GM23338 (cell line): ENCODE measurements around the gene GSG1L. TPM values are rescaled to one million over a fixed set of nuclear protein-coding genes. Genes with fewer than 3 reads are reported as not detected.

Experiments
- ATAC-seq: fragments of 200-7000 bp; cut with Tn5 transposase; 3 replicates; pipeline ENCODE4 v1.9.1; 2020
- DNase-seq: peaks from one replicate; pipeline ENCODE4 v3.0.0-alpha.2; 2015; ENCODE audit warnings: low spot score
- H2AFZ ChIP-seq: fragments of 200-600 bp; sonication (generic); 2 replicates; pipeline ENCODE4 v1.8.0; 2016; ENCODE audit warnings: antibody characterized with exemption, mild to moderate bottlenecking, moderate library complexity
- H3F3A ChIP-seq: fragments of 200-600 bp; sonication (generic); replicated peaks from 2 replicates; pipeline ENCODE4 v1.8.0; 2017; ENCODE audit warnings: antibody characterized with exemption, mixed run types, low read depth
- H3K27ac ChIP-seq: fragments of 200-600 bp; sonication (generic); 2 replicates; pipeline ENCODE4 v1.6.1; 2016; ENCODE audit warnings: low read depth
- H3K27me3 ChIP-seq: fragments of 200-600 bp; sonication (generic); 2 replicates; pipeline ENCODE4 v1.8.0; 2016; ENCODE audit warnings: mild to moderate bottlenecking, mixed run types, moderate library complexity; ENCODE audit not compliant: insufficient read depth
- H3K36me3 ChIP-seq: fragments of 200-600 bp; sonication (generic); 2 replicates; pipeline ENCODE4 v1.8.0; 2016; ENCODE audit warnings: mild to moderate bottlenecking; ENCODE audit not compliant: insufficient read depth
- H3K4me1 ChIP-seq: fragments of 200-600 bp; sonication (generic); 2 replicates; pipeline ENCODE4 v1.8.0; 2016; ENCODE audit warnings: mild to moderate bottlenecking, moderate library complexity; ENCODE audit not compliant: insufficient read depth
- H3K4me2 ChIP-seq: fragments of 200-600 bp; sonication (generic); 2 replicates; pipeline ENCODE4 v1.7.1; 2017; ENCODE audit warnings: mixed run types
- H3K4me3 ChIP-seq: fragments of 200-600 bp; sonication (generic); 2 replicates; pipeline ENCODE4 v1.6.1; 2016; ENCODE audit warnings: mixed run types
- H3K79me2 ChIP-seq: fragments of 200-600 bp; sonication (generic); replicated peaks from 2 replicates; pipeline ENCODE4 v1.8.0; 2017; ENCODE audit warnings: mild to moderate bottlenecking; ENCODE audit not compliant: insufficient read depth
- H3K9me2 ChIP-seq: fragments of 200-600 bp; sonication (generic); 2 replicates; pipeline ENCODE4 v1.8.0; 2017; ENCODE audit not compliant: insufficient read depth
- H4K20me1 ChIP-seq: fragments of 200-600 bp; sonication (generic); replicated peaks from 2 replicates; pipeline ENCODE4 v1.8.0; 2017; ENCODE audit warnings: mild to moderate bottlenecking; ENCODE audit not compliant: insufficient read depth
- H3K27ac Mint-ChIP-seq: 2 replicates; pipeline ENCODE4 v1.8.0; 2020; ENCODE audit warnings: inconsistent platforms, mild to moderate bottlenecking, moderate library complexity, mixed read lengths
- H3K27me3 Mint-ChIP-seq: 3 replicates; pipeline ENCODE4 v1.8.0; 2022; ENCODE audit warnings: low read depth, mild to moderate bottlenecking, moderate library complexity, mixed read lengths, inconsistent platforms; ENCODE audit not compliant: insufficient read depth, poor library complexity
- H3K36me3 Mint-ChIP-seq: 3 replicates; pipeline ENCODE4 v1.8.0; 2021; ENCODE audit warnings: low read depth, mild to moderate bottlenecking, inconsistent platforms, moderate library complexity, mixed read lengths
- H3K4me1 Mint-ChIP-seq: 3 replicates; pipeline ENCODE4 v1.8.0; 2020; ENCODE audit warnings: mild to moderate bottlenecking, inconsistent platforms, mixed read lengths
- H3K4me3 Mint-ChIP-seq: 3 replicates; pipeline ENCODE4 v1.8.0; 2021; ENCODE audit warnings: moderate library complexity, mild to moderate bottlenecking, inconsistent platforms, mixed read lengths
- H3K9me3 Mint-ChIP-seq: 3 replicates; pipeline ENCODE4 v1.8.0; 2020; ENCODE audit warnings: moderate library complexity, mild to moderate bottlenecking, inconsistent platforms, mixed read lengths
- CREB1 ChIP-seq: fragments of 250-450 bp; sonication (Bioruptor Pico); IDR thresholded peaks from 2 replicates; pipeline ENCODE4 v1.5.0; 2020; ENCODE audit warnings: low read depth, mild to moderate bottlenecking, moderate library complexity
- CTCF ChIP-seq, 2 experiments: fragments of 200-600 bp in 1 of 2; sonication (generic) in 1 of 2; conservative IDR thresholded peaks; 2 replicates each; pipeline versions ENCODE4 v1.5.1 to v1.6.1; 2016 to 2017; ENCODE audit warnings: antibody characterized with exemption in 2 of 2, low read depth in 2 of 2, mild to moderate bottlenecking in 2 of 2, moderate library complexity in 1 of 2
- EZH2 ChIP-seq: fragments of 200-600 bp; sonication (generic); IDR thresholded peaks from one replicate; pipeline ENCODE4 v1.8.0; 2017; ENCODE audit warnings: antibody characterized with exemption, mild to moderate bottlenecking, low read depth; ENCODE audit not compliant: unreplicated experiment
- EZH2phosphoT487 ChIP-seq: fragments of 200-600 bp; sonication (generic); IDR thresholded peaks from one replicate; pipeline ENCODE4 v1.8.1; 2018; ENCODE audit warnings: antibody characterized with exemption; ENCODE audit not compliant: unreplicated experiment
- JUNB ChIP-seq: IDR thresholded peaks from one replicate; pipeline ENCODE4 v1.6.1; 2016; ENCODE audit warnings: antibody characterized with exemption; ENCODE audit not compliant: unreplicated experiment
- NANOG ChIP-seq: IDR thresholded peaks from 2 replicates; pipeline ENCODE4 v1.6.1; 2016; ENCODE audit warnings: antibody characterized with exemption, borderline replicate concordance
- POLR2AphosphoS5 ChIP-seq: IDR thresholded peaks from 2 replicates; pipeline ENCODE4 v1.6.1; 2016; ENCODE audit warnings: antibody characterized with exemption, low read depth
- STAT1 ChIP-seq: IDR thresholded peaks from one replicate; pipeline ENCODE4 v1.6.1; 2016; ENCODE audit warnings: antibody characterized with exemption; ENCODE audit not compliant: unreplicated experiment
- ZNF114 ChIP-seq: fragments of 250-450 bp; sonication (Bioruptor Pico); IDR thresholded peaks from 2 replicates; pipeline ENCODE4 v1.5.0; 2020; ENCODE audit warnings: mild to moderate bottlenecking, moderate library complexity
- ZNF331 ChIP-seq: fragments of 250-450 bp; sonication (Bioruptor Pico); IDR thresholded peaks from 2 replicates; pipeline ENCODE4 v1.5.0; 2020; ENCODE audit warnings: low read depth, mild to moderate bottlenecking, moderate library complexity
- ZNF462 ChIP-seq: fragments of 250-450 bp; sonication (Bioruptor Pico); IDR thresholded peaks from 2 replicates; pipeline ENCODE4 v1.5.0; 2020; ENCODE audit warnings: mild to moderate bottlenecking, moderate library complexity
- polyA plus RNA-seq: library from polyadenylated mRNA; unstranded; fragments of >200 nt; fragmentation: Nextera tagmentation; extraction: Ambion mirVana; gene quantifications from 2 replicates; pipeline ENCODE4 v1.2.1, GENCODE V29; 2016
- total RNA-seq: library from RNA; depleted of rRNA; stranded (reverse); fragments of >200 nt; shearing (Covaris generic); gene quantifications from 2 replicates; pipeline ENCODE4 v1.2.3, GENCODE V29; 2014
- TF ChIP-seq, protein P1 (sequence below): IDR thresholded peaks from 2 replicates; pipeline ENCODE4 v1.6.1; 2016; ENCODE audit warnings: antibody characterized with exemption
- TF ChIP-seq, protein P2 (sequence below): IDR thresholded peaks from one replicate; pipeline ENCODE4 v1.6.1; 2018; ENCODE audit warnings: antibody characterized with exemption; ENCODE audit not compliant: unreplicated experiment

GSG1L gene
- total and polyA plus RNA-seq, 2 experiments from 2014 or later, result 0.36 to 0.63 TPM

- Histone ChIP-seq H3K4me1 (no peaks in the 10 kb centered on the region), H3K27ac (no peak overlapping the region), H2AFZ (no peak overlapping the region), H3K79me2 (no peaks in the 10 kb centered on the region), H3K36me3 (no peaks in the 10 kb centered on the region), H3K4me3 (no peak overlapping the region), H4K20me1 (no peaks in the 10 kb centered on the region), H3K27me3 (no peaks in the 10 kb centered on the region), H3F3A (no peaks in the 10 kb centered on the region), H3K9me2 (no peaks in the 10 kb centered on the region), H3K4me2 (no peak overlapping the region)
- H3K9me3 Mint-ChIP-seq, result 0 out of 3 replicates have a peak, but pooled peaks cover 4% of the 10 kb centered on the region
- ATAC-seq, result no peak
- DNase-seq, result no peak
- H3K27me3 Mint-ChIP-seq, result peaks cover 13% of the 10 kb centered on the region
- TF ChIP-seq POLR2AphosphoS5 (no peak), NANOG (no peak), EZH2phosphoT487 (no peak), JUNB (no peak), ZNF331 (CRISPR knock-in tag) (no peak), ZNF462 (CRISPR knock-in tag) (no peak), ZNF114 (no peak), EZH2 (no peak), CTCF (conservative IDR thresholded peaks at IDR 0.05; ENCODE audit: low read depth in 2 of 2) (no peak), CREB1 (CRISPR knock-in tag) (no peak), STAT1 (no peak)
- TF ChIP-seq, protein P1, sequence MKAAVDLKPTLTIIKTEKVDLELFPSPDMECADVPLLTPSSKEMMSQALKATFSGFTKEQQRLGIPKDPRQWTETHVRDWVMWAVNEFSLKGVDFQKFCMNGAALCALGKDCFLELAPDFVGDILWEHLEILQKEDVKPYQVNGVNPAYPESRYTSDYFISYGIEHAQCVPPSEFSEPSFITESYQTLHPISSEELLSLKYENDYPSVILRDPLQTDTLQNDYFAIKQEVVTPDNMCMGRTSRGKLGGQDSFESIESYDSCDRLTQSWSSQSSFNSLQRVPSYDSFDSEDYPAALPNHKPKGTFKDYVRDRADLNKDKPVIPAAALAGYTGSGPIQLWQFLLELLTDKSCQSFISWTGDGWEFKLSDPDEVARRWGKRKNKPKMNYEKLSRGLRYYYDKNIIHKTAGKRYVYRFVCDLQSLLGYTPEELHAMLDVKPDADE, result no peak
- TF ChIP-seq, protein P2, sequence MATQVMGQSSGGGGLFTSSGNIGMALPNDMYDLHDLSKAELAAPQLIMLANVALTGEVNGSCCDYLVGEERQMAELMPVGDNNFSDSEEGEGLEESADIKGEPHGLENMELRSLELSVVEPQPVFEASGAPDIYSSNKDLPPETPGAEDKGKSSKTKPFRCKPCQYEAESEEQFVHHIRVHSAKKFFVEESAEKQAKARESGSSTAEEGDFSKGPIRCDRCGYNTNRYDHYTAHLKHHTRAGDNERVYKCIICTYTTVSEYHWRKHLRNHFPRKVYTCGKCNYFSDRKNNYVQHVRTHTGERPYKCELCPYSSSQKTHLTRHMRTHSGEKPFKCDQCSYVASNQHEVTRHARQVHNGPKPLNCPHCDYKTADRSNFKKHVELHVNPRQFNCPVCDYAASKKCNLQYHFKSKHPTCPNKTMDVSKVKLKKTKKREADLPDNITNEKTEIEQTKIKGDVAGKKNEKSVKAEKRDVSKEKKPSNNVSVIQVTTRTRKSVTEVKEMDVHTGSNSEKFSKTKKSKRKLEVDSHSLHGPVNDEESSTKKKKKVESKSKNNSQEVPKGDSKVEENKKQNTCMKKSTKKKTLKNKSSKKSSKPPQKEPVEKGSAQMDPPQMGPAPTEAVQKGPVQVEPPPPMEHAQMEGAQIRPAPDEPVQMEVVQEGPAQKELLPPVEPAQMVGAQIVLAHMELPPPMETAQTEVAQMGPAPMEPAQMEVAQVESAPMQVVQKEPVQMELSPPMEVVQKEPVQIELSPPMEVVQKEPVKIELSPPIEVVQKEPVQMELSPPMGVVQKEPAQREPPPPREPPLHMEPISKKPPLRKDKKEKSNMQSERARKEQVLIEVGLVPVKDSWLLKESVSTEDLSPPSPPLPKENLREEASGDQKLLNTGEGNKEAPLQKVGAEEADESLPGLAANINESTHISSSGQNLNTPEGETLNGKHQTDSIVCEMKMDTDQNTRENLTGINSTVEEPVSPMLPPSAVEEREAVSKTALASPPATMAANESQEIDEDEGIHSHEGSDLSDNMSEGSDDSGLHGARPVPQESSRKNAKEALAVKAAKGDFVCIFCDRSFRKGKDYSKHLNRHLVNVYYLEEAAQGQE, result no peak
- H3K27ac Mint-ChIP-seq, result no peak overlapping the region
- H3K4me3 Mint-ChIP-seq, result no peak overlapping the region
- no peaks in the 10 kb centered on the region; the same call in 2 of the 3 replicates for H3K36me3 Mint-ChIP-seq
- H3K4me1 Mint-ChIP-seq, result no peaks in the 10 kb centered on the region
These were observed 128.4 kb downstream of the GSG1L start for GRCh38 chr16:27935076-27935475.
